Ovary (tissue), 3 donors: ENCODE results near the gene DAB1.

Experiments
- EP300 ChIP-seq: sonication (generic); formaldehyde crosslinking; IDR thresholded peaks from one replicate; pipeline ENCODE4 v1.6.1; 2017; ENCODE audit warnings: antibody characterized with exemption
- POLR2A ChIP-seq: fragments of 450-650 bp; IDR thresholded peaks from one replicate; pipeline ENCODE4 v1.6.1; 2017; ENCODE audit warnings: antibody characterized with exemption, mild to moderate bottlenecking, moderate library complexity
- TF ChIP-seq, protein P1 (sequence below), 3 donors: fragments of 450-650 bp in 2 of 3; fragments of 200-600 bp in 1 of 3; IDR thresholded peaks; one replicate each; pipeline versions ENCODE4 v1.5.1 to v1.8.0; 2016 to 2022; ENCODE audit warnings: antibody characterized with exemption in 3 of 3, mild to moderate bottlenecking in 1 of 3
- donor health status: DM: no; HTN: no; CAD: no.

DNA sequence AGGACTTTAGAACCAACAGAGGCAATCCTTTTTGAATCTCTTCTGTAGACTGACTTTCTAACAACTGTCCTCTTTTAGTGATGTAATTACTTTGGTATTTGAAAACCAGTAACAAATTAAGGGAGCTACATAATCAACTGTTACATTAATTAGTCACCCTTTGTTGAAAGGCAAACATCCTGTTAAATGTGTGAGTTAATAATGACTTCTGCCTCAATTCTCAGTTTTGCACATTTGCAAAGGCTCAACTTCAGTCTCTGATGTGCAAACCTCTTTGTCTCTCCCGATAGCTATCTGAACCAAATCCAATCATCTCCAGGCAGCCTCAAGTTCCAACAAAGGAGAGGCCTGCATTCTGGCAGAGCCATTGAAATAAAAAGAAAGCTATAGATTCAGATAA is 322.7 kb downstream of the DAB1 start:
- TF ChIP-seq, protein P1, sequence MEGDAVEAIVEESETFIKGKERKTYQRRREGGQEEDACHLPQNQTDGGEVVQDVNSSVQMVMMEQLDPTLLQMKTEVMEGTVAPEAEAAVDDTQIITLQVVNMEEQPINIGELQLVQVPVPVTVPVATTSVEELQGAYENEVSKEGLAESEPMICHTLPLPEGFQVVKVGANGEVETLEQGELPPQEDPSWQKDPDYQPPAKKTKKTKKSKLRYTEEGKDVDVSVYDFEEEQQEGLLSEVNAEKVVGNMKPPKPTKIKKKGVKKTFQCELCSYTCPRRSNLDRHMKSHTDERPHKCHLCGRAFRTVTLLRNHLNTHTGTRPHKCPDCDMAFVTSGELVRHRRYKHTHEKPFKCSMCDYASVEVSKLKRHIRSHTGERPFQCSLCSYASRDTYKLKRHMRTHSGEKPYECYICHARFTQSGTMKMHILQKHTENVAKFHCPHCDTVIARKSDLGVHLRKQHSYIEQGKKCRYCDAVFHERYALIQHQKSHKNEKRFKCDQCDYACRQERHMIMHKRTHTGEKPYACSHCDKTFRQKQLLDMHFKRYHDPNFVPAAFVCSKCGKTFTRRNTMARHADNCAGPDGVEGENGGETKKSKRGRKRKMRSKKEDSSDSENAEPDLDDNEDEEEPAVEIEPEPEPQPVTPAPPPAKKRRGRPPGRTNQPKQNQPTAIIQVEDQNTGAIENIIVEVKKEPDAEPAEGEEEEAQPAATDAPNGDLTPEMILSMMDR (IDR thresholded peaks at IDR 0.05) = no peak
- no peak for TF ChIP-seq POLR2A
- no peak for TF ChIP-seq EP300
